Right cardiac atrium (tissue), 5 donors: Measurements from ENCODE around the gene IL36RN. TPM values are rescaled to one million over a fixed set of nuclear protein-coding genes. Genes with fewer than 3 reads are reported as not detected.
"Not testable (repeated sequence)": the region's sequence is repeated elsewhere in the genome, so short reads cannot be mapped to it uniquely, and the experiment has no call there.

Experiments
- ATAC-seq, 2 donors: fragments of 200-7000 bp; cut with Tn5 transposase; one replicate each; pipeline versions ENCODE4 v1.8.0 to v1.9.1; 2020; ENCODE audit warnings: moderate library complexity in 2 of 2, mild to moderate bottlenecking in 1 of 2
- DNase-seq, 3 donors: peaks; one replicate each; pipeline ENCODE4 v3.0.0-alpha.2; 2020
- H3K27ac ChIP-seq: one replicate; pipeline ENCODE4 v1.5.1; 2013; ENCODE audit warnings: mild to moderate bottlenecking, low read length, control low read depth, moderate library complexity
- H3K27me3 ChIP-seq: one replicate; pipeline ENCODE4 v1.6.1; 2013; ENCODE audit not compliant: control insufficient read depth, insufficient read depth
- H3K4me1 ChIP-seq: one replicate; pipeline ENCODE4 v1.6.1; 2013; ENCODE audit warnings: low read length; ENCODE audit not compliant: control insufficient read depth, insufficient read depth
- H3K4me3 ChIP-seq: one replicate; pipeline ENCODE4 v1.5.1; 2013; ENCODE audit warnings: low read length, control low read depth
- H3K9me3 ChIP-seq: one replicate; pipeline ENCODE4 v1.6.1; 2013; ENCODE audit warnings: low read length; ENCODE audit not compliant: control insufficient read depth
- WGBS: extraction: QIAGEN DNeasy Blood & Tissue Kit; methylation state at CpG from one replicate; pipeline ENCODE4 v1.1.7; 2013; 5-methylcytosine and 5-hydroxymethylcytosine counted together
- intact Hi-C, 4 donors: fragments of 100-400 bp; cut with DNase I; formaldehyde crosslinking; loops; one replicate each; pipeline versions ENCODE4 v1.11.0 to v1.14.0; 2022 to 2023
- polyA plus RNA-seq: library from polyadenylated mRNA; stranded (reverse); fragments of 200-250 nt; gene quantifications from one replicate; pipeline ENCODE4 v1.2.3, GENCODE V29; 2013
- total RNA-seq, 4 donors: library from RNA; stranded (reverse); fragmentation: NEBNext Ultra II Directional; extraction: Animal tissue kit (Norgen Biotek cat#: 25700); gene quantifications; one replicate each; pipeline ENCODE4 v1.2.1, GENCODE V29; 2021
- donor health status: healthy with polysubstance abuse.
- donor health status: DM: no; HTN: yes; CAD: no.
- donor health status: DM: no; HTN: no; CAD: no.
- donor health status: DM: no; HTN: yes; CAD: no; lungs with severe emphysema.
- donor health status: DM: yes; HTN: yes; CAD: no.

The IL36RN gene
- total and polyA plus RNA-seq, 5 donors: not detected

- Histone ChIP-seq H3K4me1 (no peaks in the 10 kb centered on the region), H3K27ac (no peak overlapping the region), H3K4me3 (no peak overlapping the region), H3K27me3 (no peaks in the 10 kb centered on the region), H3K9me3 (no peaks in the 10 kb centered on the region)
- ATAC-seq (no peak), DNase-seq (no peak)
- intact Hi-C loops: no loop called here
These were observed 29.4 kb downstream of the IL36RN start for GRCh38 chr2:113088213-113088992.

DNA sequence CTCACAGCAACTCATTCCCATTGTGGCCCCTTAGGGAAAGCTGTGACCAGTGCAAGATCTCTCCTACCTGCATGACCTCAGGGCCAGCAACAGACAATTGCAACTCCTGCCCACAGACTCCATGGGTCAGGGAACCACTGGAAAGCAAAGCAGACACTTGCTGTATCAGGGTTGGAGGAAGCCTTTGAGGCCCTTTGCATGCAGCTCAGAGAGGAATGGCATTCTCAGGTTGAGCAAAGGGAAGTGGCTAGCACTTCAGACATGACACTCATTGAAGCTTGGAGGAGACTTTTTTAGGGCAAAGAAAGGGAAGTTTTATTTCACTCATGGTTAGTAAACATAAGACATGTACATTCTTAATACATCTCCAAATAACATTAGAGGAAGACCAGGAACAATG lies 30.9 kb downstream of the IL36RN start:
- Histone ChIP-seq H3K4me3 (no peak overlapping the region), H3K9me3 (no peaks in the 10 kb centered on the region), H3K27me3 (no peaks in the 10 kb centered on the region), H3K4me1 (no peaks in the 10 kb centered on the region), H3K27ac (no peak overlapping the region)
- no peak for DNase-seq
- no peak for ATAC-seq
- intact Hi-C loops: no loop called here

- H3K4me1 ChIP-seq: no peaks in the 10 kb centered on the region
- no peaks in the 10 kb centered on the region for H3K9me3 ChIP-seq
- H3K27me3 ChIP-seq: no peaks in the 10 kb centered on the region
- no peak for ATAC-seq
- DNase-seq: no peak
- intact Hi-C loops: no loop called here
- H3K4me3 ChIP-seq: no peak overlapping the region
- H3K27ac ChIP-seq: no peak overlapping the region
- WGBS: 63% methylated on average over 4 of the region's 4 CpGs
These were observed 32.4 kb downstream of the IL36RN start for GRCh38 chr2:113091231-113091896.

GRCh38 chr2:113092864-113093612 lies 34.0 kb downstream of the IL36RN start:
- 78% methylated on average over 5 of the region's 5 CpGs for WGBS
- H3K27ac ChIP-seq: no peak overlapping the region
- no peaks in the 10 kb centered on the region for H3K9me3 ChIP-seq
- DNase-seq (no peak), ATAC-seq (no peak)
- H3K4me3 ChIP-seq: no peak overlapping the region
- no peaks in the 10 kb centered on the region for H3K4me1 ChIP-seq
- intact Hi-C loops: no loop called here
- no peaks in the 10 kb centered on the region for H3K27me3 ChIP-seq

DNA sequence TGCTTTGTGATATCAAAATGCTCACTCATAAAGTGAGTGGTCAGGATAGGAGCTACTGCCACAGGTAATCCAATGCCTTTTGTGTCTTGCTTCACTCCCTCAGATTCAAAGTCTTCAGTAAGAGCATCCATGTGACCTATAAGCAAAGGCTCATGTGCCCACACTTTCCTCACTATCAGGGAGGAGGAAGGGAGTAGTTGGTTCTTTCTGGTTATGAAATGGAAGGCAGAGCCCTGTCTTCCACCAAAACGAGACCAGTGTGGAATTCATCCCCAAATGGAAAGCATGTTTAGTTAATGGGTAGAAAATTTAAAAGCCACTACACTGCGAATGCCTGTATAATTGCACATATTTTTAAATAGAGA lies 34.6 kb downstream of the IL36RN start:
- no peak overlapping the region for H3K27ac ChIP-seq
- no peak overlapping the region for H3K4me3 ChIP-seq
- H3K27me3 ChIP-seq: no peaks in the 10 kb centered on the region
- ATAC-seq: no peak
- no peaks in the 10 kb centered on the region for H3K9me3 ChIP-seq
- DNase-seq: no peak
- WGBS: 47% methylated on average over 2 of the region's 2 CpGs
- intact Hi-C loops: no loop called here
- H3K4me1 ChIP-seq: no peaks in the 10 kb centered on the region

- H3K9me3 ChIP-seq, H3K27ac ChIP-seq, intact Hi-C loops, H3K27me3 ChIP-seq, H3K4me3 ChIP-seq, H3K4me1 ChIP-seq, ATAC-seq: not testable (repeated sequence)
- WGBS: 92% methylated on average over 14 of the region's 14 CpGs
- DNase-seq: peak in 1 of 3 donors; percentile 23
These were observed 37.3 kb downstream of the IL36RN start for GRCh38 chr2:113096306-113096705.

GRCh38 chr2:113096842-113097618 lies 38.0 kb downstream of the IL36RN start:
- H3K4me3 ChIP-seq, ATAC-seq, H3K27ac ChIP-seq, H3K9me3 ChIP-seq, H3K4me1 ChIP-seq, H3K27me3 ChIP-seq, intact Hi-C loops, DNase-seq: not testable (repeated sequence)
- 89% methylated on average over 2 of the region's 2 CpGs for WGBS

DNA sequence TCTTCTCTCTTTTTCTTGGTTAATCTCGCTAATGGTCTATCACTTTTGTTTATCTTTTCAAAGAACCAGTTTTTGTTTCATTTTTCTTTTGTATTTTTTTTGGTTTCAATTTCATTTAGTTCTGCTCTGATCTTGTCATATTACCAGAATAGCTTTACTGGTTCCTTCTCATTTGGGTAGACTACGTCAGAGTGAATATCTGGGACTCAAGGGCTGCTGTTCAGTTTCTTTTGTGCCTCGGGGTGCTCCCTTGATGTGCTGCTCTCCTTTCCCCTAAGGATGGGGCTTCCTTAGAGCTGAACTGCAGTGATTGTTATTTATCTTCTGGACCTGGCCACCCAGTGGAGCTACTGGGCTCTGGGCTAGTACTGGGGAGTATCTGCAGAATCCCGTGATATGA lies 39.0 kb downstream of the IL36RN start:
- Histone ChIP-seq H3K27me3 (no peaks in the 10 kb centered on the region), H3K9me3 (no peaks in the 10 kb centered on the region), H3K4me1 (no peaks in the 10 kb centered on the region), H3K27ac (no peak overlapping the region), H3K4me3 (no peak overlapping the region)
- WGBS: 86% methylated on average over 4 of the region's 4 CpGs
- intact Hi-C loops: no loop called here
- ATAC-seq (no peak), DNase-seq (no peak)

DNA sequence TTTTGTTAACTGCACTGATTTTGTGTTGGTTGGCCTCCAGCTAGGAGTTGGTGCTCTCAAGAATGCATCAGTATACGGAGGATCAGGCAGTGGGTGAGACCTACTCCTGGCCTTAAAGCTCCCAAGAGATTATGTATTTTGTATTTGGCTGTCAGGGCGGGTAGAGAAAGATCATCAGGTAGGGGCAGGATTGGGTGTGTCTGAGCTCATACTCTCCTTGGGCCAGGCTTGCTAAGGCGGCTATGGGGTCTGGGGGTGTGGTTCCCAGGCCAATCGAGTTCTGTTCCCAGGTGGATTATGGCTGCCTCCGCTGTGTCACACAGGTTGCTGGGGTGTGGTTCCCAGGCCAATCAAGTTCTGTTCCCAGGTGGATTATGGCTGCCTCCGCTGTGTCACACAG lies 39.5 kb downstream of the IL36RN start:
- no peak for DNase-seq
- H3K27me3 ChIP-seq: no peaks in the 10 kb centered on the region
- no peaks in the 10 kb centered on the region for H3K4me1 ChIP-seq
- no peak overlapping the region for H3K4me3 ChIP-seq
- H3K27ac ChIP-seq: no peak overlapping the region
- ATAC-seq: no peak
- intact Hi-C loops: no loop called here
- no peaks in the 10 kb centered on the region for H3K9me3 ChIP-seq
- 91% methylated on average over 6 of the region's 6 CpGs for WGBS

- no peak overlapping the region for H3K27ac ChIP-seq
- intact Hi-C loops: no loop called here
- no peak overlapping the region for H3K4me3 ChIP-seq
- H3K9me3 ChIP-seq: no peaks in the 10 kb centered on the region
- H3K27me3 ChIP-seq: no peaks in the 10 kb centered on the region
- 91% methylated on average over 2 of the region's 2 CpGs for WGBS
- no peak for ATAC-seq
- DNase-seq: no peak
- H3K4me1 ChIP-seq: no peaks in the 10 kb centered on the region
These were observed 43.1 kb downstream of the IL36RN start for GRCh38 chr2:113102133-113102532.

DNA sequence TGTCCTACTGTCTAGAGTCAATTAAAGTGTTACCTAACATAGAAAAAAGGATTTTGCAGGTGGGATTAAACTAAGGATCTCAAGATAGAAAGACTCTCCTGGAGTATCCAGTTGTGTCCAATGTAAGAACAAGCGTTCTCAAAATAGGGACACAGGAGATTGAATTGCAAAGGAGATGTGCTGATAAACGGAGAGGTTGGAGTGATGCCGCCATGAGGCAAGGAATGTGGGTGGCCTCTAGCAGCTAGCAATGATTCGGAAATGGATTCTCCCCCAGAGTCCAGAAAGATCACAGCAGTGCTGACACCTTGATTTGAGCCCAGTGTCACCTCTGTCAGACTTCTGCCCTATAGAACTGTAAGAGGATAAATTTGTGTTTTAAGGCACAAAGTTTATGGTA lies 44.3 kb downstream of the IL36RN start:
- 88% methylated on average over 4 of the region's 4 CpGs for WGBS
- H3K9me3 ChIP-seq: no peaks in the 10 kb centered on the region
- no peak overlapping the region for H3K4me3 ChIP-seq
- no peaks in the 10 kb centered on the region for H3K4me1 ChIP-seq
- intact Hi-C loops: no loop called here
- H3K27ac ChIP-seq: no peak overlapping the region
- no peak for DNase-seq
- ATAC-seq: no peak
- no peaks in the 10 kb centered on the region for H3K27me3 ChIP-seq
